HG02981 (cell line): ENCODE data around the gene EEF1G.
"Not testable (repeated sequence)": the region's sequence is repeated elsewhere in the genome, so short reads cannot be mapped to it uniquely, and the experiment has no call there.

Experiments
- ATAC-seq: cut with Tn5 transposase; IDR thresholded peaks from one replicate; pipeline ENCODE4 v1.9.1; 2021; ENCODE audit warnings: mild to moderate bottlenecking, moderate library complexity; ENCODE audit not compliant: unreplicated experiment

Gene EEF1G

GRCh38 chr11:62604460-62605120 lies 30.9 kb upstream of the EEF1G start:
- no peak for ATAC-seq

DNA sequence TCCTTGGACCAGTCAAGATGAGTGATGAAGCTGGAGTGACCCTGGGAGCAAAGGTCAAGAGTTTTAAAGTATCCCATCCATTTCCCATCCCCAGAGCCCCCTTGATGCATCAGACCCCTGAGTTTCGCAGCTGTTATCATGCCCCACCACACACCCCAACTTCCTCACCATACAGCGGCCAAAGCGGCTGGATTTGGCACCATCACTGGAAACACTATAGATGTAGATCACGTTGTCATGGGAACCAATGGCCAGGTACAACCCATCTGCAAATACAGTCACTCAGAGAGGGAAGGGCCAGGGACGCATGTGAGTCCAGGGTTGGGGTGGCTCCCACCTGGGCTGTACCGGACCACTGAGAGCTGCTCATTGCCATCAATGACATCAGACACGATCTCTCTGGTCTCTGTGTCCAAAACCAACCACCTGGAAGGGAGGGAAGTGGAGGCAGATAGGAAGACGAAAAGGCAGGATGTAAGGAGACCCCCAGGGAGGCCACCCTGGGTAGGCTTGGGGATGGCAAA lies 30.1 kb upstream of the EEF1G start:
- ATAC-seq, result no peak

DNA sequence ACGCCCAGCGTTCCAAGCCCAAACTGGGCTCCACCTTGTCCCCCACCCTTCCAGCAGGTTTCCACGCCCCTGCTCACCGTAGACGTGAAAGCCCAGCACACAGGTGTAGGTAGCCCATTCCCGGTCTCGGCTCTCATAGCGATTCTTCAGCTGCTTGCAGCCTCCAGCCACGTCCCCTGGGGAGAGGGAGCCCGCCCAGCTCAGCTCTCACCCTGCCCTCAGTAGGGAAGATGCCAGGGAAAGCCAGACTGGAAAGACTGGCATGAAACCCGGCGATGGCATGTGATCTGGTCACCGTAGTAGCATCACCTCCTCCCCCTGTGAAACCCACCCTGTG lies 29.3 kb upstream of the EEF1G start:
- ATAC-seq, result no peak

- ATAC-seq, result no peak
Observed at GRCh38 chr11:62602141-62603071, 28.7 kb upstream of the EEF1G start.

GRCh38 chr11:62601372-62602140 lies 27.9 kb upstream of the EEF1G start, which contains the start of gene MTA2:
Gene MTA2, minus strand, starts transcription at chr11:62601865. Its CDS starts 415 bp downstream, at chr11:62601450.
- ATAC-seq, result peak; percentile 68

GRCh38 chr11:62601122-62601371 lies 27.4 kb upstream of the EEF1G start:
- ATAC-seq, result no peak

- ATAC-seq, result no peak
Observed at GRCh38 chr11:62600367-62601121, 26.9 kb upstream of the EEF1G start.

DNA sequence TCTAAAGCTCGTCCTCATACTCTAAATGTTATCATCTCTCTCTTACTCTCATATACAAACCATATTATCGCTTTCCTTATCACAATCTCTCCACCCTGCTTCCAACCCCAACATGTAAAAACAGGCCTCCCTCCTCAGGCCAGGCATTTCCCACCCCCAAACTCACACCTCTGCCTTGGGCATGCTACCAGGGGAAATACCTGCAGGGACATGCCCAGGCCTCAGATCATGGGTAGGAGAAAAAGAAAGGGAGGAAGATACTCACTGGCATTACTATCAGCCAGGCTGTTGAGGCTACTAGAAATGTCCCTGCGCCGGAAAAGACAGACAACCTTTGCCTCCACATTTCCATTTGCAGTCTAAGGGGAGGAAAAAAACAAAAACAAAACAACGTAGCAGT lies 26.2 kb upstream of the EEF1G start:
- ATAC-seq, result no peak

GRCh38 chr11:62599069-62599696 lies 25.5 kb upstream of the EEF1G start:
- ATAC-seq, result peak; percentile 54

DNA sequence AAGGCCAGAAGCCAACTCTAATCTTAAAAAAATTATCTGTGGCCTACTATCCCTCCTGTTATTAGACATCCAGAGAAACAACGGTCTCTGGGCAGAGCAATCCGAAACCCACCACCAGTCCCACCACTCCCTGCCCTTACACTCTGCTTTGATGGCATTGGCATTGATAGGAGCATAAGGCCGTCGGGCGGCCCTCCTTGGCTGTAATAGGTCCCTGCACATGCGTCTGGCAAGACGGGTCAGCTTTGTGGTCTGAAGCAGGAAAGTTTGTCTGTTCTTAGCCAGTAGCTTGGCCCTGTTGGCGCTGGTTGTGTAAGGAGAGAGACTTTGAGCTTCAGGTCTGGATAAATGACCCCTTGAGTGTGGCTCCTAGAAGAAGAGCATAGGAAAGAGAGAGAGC lies 21.4 kb upstream of the EEF1G start:
- no peak for ATAC-seq

GRCh38 chr11:62593434-62594044 lies 19.8 kb upstream of the EEF1G start:
- no peak for ATAC-seq

DNA sequence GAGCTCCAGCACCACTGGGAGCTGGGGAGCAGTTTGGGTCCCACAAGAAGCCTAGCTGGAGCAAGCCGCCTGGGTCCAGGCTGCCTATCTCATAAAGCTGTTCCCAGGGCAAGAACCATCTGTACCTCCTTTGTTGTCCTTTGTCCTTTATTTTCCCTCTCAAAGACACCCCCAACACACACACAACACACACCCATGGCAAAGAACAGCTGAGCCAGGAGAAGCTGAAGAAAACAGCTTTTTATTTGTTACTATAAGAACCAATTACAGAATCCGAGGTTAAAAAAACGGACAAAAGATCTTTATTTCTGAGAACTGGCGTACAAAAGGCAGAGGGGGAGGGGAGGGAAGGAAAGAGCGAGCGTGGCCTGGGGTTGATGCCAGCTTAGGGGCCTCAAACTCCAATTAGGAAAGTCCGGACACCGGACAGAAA lies 19.3 kb upstream of the EEF1G start:
- ATAC-seq, result no peak

DNA sequence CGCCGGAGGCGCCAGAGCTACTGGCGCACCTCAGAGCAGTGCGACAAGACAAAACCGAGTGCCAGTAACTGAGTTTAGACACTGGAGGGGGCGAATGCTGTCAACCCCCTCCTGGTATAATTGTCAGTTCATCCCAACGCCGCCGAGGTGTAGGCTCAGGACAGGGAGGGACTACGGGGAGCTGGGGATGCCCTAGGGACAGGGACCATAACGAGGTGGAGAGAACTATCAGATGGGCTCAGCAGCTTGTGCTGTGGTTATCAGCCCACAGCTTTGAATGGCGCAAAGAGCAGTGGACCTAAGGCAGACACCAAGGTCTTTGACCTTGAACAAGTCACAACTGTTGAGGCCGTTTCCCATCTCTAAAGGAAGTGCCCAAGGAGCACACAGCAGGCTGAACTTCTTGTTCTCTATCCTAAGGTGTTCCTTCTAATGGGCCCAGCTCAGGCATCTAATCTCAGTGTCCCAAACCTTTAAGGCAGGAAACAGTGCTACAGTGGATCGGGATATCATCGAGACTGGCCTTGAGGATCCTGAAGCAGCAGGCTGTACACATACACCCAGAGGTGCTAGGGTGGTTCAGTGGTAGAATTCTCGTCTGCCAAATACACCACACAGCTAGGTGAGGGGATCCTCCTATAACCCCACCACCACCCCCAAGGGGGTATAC lies 18.6 kb upstream of the EEF1G start:
- ATAC-seq, result no peak

DNA sequence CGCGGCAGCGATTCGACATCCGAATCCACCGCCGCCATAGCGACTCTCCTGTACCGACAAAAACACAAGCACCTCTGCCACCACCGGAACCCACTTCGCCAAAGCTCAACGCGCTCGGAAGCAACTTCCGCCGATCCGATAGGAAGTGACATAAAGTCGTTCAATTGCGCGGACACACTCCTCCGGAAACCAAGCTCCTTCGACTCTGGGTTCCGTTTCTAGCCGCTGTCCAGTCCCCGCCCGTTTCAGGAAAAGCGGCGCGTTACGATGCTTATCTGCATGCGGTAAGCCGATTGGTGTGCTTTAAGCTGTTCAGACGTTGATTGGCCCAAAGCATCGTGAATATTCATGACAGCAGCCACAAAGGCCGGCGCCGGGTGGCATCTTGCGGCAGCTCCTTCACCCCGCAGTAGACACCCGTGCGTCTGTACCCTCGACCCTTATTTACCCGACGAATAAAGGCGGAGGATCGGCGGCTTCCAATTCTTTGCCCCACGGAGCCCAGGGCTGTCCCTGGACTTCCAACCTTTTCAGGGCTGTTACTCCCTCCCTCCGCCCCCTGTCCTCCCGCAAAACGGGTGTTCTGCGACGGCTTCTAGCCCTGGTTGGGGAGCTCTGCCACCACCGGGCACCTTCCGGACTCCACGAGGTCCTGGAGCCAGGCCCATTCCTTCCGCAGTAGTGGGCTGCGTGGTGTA lies 17.9 kb upstream of the EEF1G start, which contains the start of gene TUT1:
Gene TUT1 (minus strand): TSS at position 76 of the 698 bp plus-strand sequence. CDS start 38 bp downstream, at position 38.
- ATAC-seq, result peak; percentile 87

GRCh38 chr11:62588966-62589637 lies 15.4 kb upstream of the EEF1G start:
- ATAC-seq, result no peak

GRCh38 chr11:62585356-62585755 lies 11.7 kb upstream of the EEF1G start:
- not testable (repeated sequence) for ATAC-seq

GRCh38 chr11:62581735-62582134 lies 8.0 kb upstream of the EEF1G start:
- not testable (repeated sequence) for ATAC-seq
